Mesenchymal stem cell (in vitro differentiated cells and primary cell): ENCODE measurements around the gene GNAT1.

Source experiments
- DNase-seq: peaks from one replicate; pipeline ENCODE4 v3.0.0-alpha.2; 2013
- H2AFZ ChIP-seq: one replicate; pipeline ENCODE4 v1.6.1; 2013; ENCODE audit warnings: low read depth, mild to moderate bottlenecking, control low read depth, inconsistent platforms, low read length, moderate library complexity
- H2AK5ac ChIP-seq: 2 replicates; pipeline ENCODE4 v1.6.1; 2013; ENCODE audit warnings: low read length, moderate library complexity, mild to moderate bottlenecking, inconsistent platforms; ENCODE audit not compliant: severe bottlenecking
- H2BK120ac ChIP-seq: one replicate; pipeline ENCODE4 v1.6.1; 2013; ENCODE audit warnings: low read depth, mild to moderate bottlenecking, inconsistent platforms, low read length, moderate library complexity
- H2BK12ac ChIP-seq, 2 experiments: one replicate each; pipeline ENCODE4 v1.6.1; 2013; ENCODE audit warnings: inconsistent platforms in 2 of 2, low read length in 2 of 2, mild to moderate bottlenecking in 2 of 2, moderate library complexity in 2 of 2, control low read depth in 1 of 2
- H2BK15ac ChIP-seq: one replicate; pipeline ENCODE4 v1.6.1; 2013; ENCODE audit warnings: mild to moderate bottlenecking, low read depth, inconsistent platforms; ENCODE audit not compliant: poor library complexity, severe bottlenecking
- H2BK5ac ChIP-seq: 2 replicates; pipeline ENCODE4 v1.6.1; 2013; ENCODE audit warnings: low read depth, mild to moderate bottlenecking, low read length, control low read depth, inconsistent platforms; ENCODE audit not compliant: poor library complexity, severe bottlenecking
- H3K14ac ChIP-seq, 2 experiments: one replicate each; pipeline ENCODE4 v1.6.1; 2013; ENCODE audit warnings: inconsistent platforms in 2 of 2, low read length in 2 of 2, control low read depth in 1 of 2, mild to moderate bottlenecking in 1 of 2, moderate library complexity in 1 of 2
- H3K18ac ChIP-seq, 2 experiments: one replicate each; pipeline ENCODE4 v1.6.1; 2013; ENCODE audit warnings: inconsistent platforms in 2 of 2, low read length in 2 of 2, control low read depth in 1 of 2, low read depth in 1 of 2, mild to moderate bottlenecking in 1 of 2
- H3K23ac ChIP-seq, 2 experiments: one replicate each; pipeline ENCODE4 v1.6.1; 2013; ENCODE audit warnings: inconsistent platforms in 2 of 2, low read length in 2 of 2, mild to moderate bottlenecking in 2 of 2, moderate library complexity in 2 of 2, control low read depth in 1 of 2
- H3K27ac ChIP-seq: 2 replicates; pipeline ENCODE4 v1.5.1; 2013; ENCODE audit warnings: mild to moderate bottlenecking, moderate library complexity, low read length, control low read depth, inconsistent platforms; ENCODE audit not compliant: poor library complexity, severe bottlenecking
- H3K27me3 ChIP-seq, 2 experiments: 2 replicates each; pipeline versions ENCODE4 v1.6.1 to v1.7.0; 2013; ENCODE audit warnings: low read length in 2 of 2, mild to moderate bottlenecking in 2 of 2, moderate library complexity in 2 of 2, control low read depth in 1 of 2, inconsistent platforms in 1 of 2; ENCODE audit not compliant: control insufficient read depth in 1 of 2, insufficient read depth in 1 of 2
- H3K36me3 ChIP-seq, 2 experiments: 2 replicates each; pipeline versions ENCODE4 v1.6.1 to v1.7.0; 2013; ENCODE audit warnings: low read length in 2 of 2, control low read depth in 1 of 2, inconsistent platforms in 1 of 2, low read depth in 1 of 2, mild to moderate bottlenecking in 1 of 2; ENCODE audit not compliant: insufficient read depth in 2 of 2, control insufficient read depth in 1 of 2
- H3K4ac ChIP-seq, 2 experiments: one replicate each; pipeline ENCODE4 v1.6.1; 2013; ENCODE audit warnings: inconsistent platforms in 2 of 2, low read length in 2 of 2, mild to moderate bottlenecking in 2 of 2, moderate library complexity in 2 of 2, control low read depth in 1 of 2, low read depth in 1 of 2
- H3K4me1 ChIP-seq: 2 replicates; pipeline ENCODE4 v1.6.1; 2013; ENCODE audit warnings: low read depth, low read length, control low read depth; ENCODE audit not compliant: control insufficient read depth, insufficient read depth
- H3K4me2 ChIP-seq: 2 replicates; pipeline ENCODE4 v1.6.1; 2013; ENCODE audit warnings: low read length, mild to moderate bottlenecking, inconsistent platforms; ENCODE audit not compliant: poor library complexity, severe bottlenecking
- H3K4me3 ChIP-seq, 2 experiments: 2 replicates each; pipeline versions ENCODE4 v1.5.1 to v1.7.0; 2013; ENCODE audit warnings: low read length in 2 of 2, mild to moderate bottlenecking in 2 of 2, control low read depth in 1 of 2, low read depth in 1 of 2; ENCODE audit not compliant: insufficient read depth in 1 of 2
- H3K79me1 ChIP-seq: replicated peaks from 2 replicates; pipeline ENCODE4 v1.6.1; 2013; ENCODE audit warnings: mild to moderate bottlenecking, control low read depth, low read length, inconsistent platforms; ENCODE audit not compliant: poor library complexity, severe bottlenecking
- H3K9ac ChIP-seq: 2 replicates; pipeline ENCODE4 v1.7.0; 2013; ENCODE audit warnings: mild to moderate bottlenecking, low read length, moderate library complexity
- H3K9me3 ChIP-seq: 2 replicates; pipeline ENCODE4 v1.7.0; 2013; ENCODE audit warnings: mild to moderate bottlenecking, low read length; ENCODE audit not compliant: control insufficient read depth
- H4K8ac ChIP-seq: one replicate; pipeline ENCODE4 v1.6.1; 2013; ENCODE audit warnings: inconsistent platforms, mild to moderate bottlenecking, low read length, moderate library complexity
- H4K91ac ChIP-seq: one replicate; pipeline ENCODE4 v1.6.1; 2013; ENCODE audit warnings: mild to moderate bottlenecking, low read length, inconsistent platforms
- WGBS: methylation state at CpG from one replicate; pipeline ENCODE4 v1.1.7; 2013; ENCODE audit warnings: mixed read lengths; 5-methylcytosine and 5-hydroxymethylcytosine counted together

GNAT1 gene

GRCh38 chr3:50218448-50218847 is 27.0 kb downstream of the GNAT1 start:
- Histone ChIP-seq H3K4me1 (no peaks in the 10 kb centered on the region), H4K8ac (no peak overlapping the region), H2AK5ac (no peak overlapping the region), H3K18ac (no peak overlapping the region), H2BK12ac (no peak overlapping the region), H3K9ac (no peak overlapping the region), H3K14ac (peak overlapping the region in 1 of 2 experiments; percentile 80), H3K23ac (no peak overlapping the region), H2BK5ac (no peak overlapping the region), H3K4me3 (peak overlapping the region in 1 of 2 experiments; percentile 24), H2BK120ac (no peak overlapping the region), H3K4ac (no peak overlapping the region), H3K27ac (no peak overlapping the region), H2BK15ac (no peak overlapping the region), H4K91ac (no peak overlapping the region), H3K4me2 (no peak overlapping the region), H3K27me3 (peaks cover 12 to 43% of the 10 kb centered on the region in 2 experiments), H2AFZ (no peak overlapping the region), H3K79me1 (no peaks in the 10 kb centered on the region), H3K36me3 (no peaks in the 10 kb centered on the region), H3K9me3 (no peaks in the 10 kb centered on the region)
- no peak for DNase-seq
- WGBS = 94% methylated on average over 16 of the region's 17 CpGs

- no peak overlapping the region for H3K18ac ChIP-seq
- no peak overlapping the region for H3K9ac ChIP-seq
- no peak overlapping the region for H4K8ac ChIP-seq
These were observed 27.9 kb downstream of the GNAT1 start for GRCh38 chr3:50219285-50219684.

GRCh38 chr3:50220109-50220508 is 28.7 kb downstream of the GNAT1 start:
- no peak overlapping the region for H2BK5ac ChIP-seq
- H2BK15ac ChIP-seq = no peak overlapping the region
- H3K4me2 ChIP-seq = no peak overlapping the region
- peak overlapping the region in 1 of 2 experiments; percentile 46 for H3K14ac ChIP-seq
- no peak overlapping the region for H3K27ac ChIP-seq
- DNase-seq = no peak
- H2BK120ac ChIP-seq = no peak overlapping the region
- no peak overlapping the region for H4K8ac ChIP-seq
- H4K91ac ChIP-seq = no peak overlapping the region
- no peaks in the 10 kb centered on the region for H3K9me3 ChIP-seq
- H3K79me1 ChIP-seq = no peaks in the 10 kb centered on the region
- H2AFZ ChIP-seq = no peak overlapping the region
- H3K36me3 ChIP-seq = no peaks in the 10 kb centered on the region
- H3K27me3 ChIP-seq = peaks cover 14 to 44% of the 10 kb centered on the region in 2 experiments
- no peaks in the 10 kb centered on the region for H3K4me1 ChIP-seq
- no peak overlapping the region for H3K4me3 ChIP-seq
- no peak overlapping the region for H2BK12ac ChIP-seq
- H3K18ac ChIP-seq = no peak overlapping the region
- no peak overlapping the region for H3K9ac ChIP-seq
- H3K23ac ChIP-seq = peak overlapping the region in 1 of 2 experiments; percentile 18
- H3K4ac ChIP-seq = no peak overlapping the region
- WGBS = 83% methylated on average over 6 of the region's 6 CpGs
- no peak overlapping the region for H2AK5ac ChIP-seq

More at GRCh38 chr3:50219285-50219684, 27.9 kb downstream of the GNAT1 start:
- 93% methylated on average over 5 of the region's 5 CpGs for WGBS
- no peak overlapping the region for H2BK12ac ChIP-seq
- no peak overlapping the region for H3K4me2 ChIP-seq
- H2AK5ac ChIP-seq = no peak overlapping the region
- H4K91ac ChIP-seq = no peak overlapping the region
- H3K4me1 ChIP-seq = no peaks in the 10 kb centered on the region
- H3K4ac ChIP-seq = no peak overlapping the region
- no peak overlapping the region for H2BK15ac ChIP-seq
- no peak for DNase-seq
- no peak overlapping the region for H2BK120ac ChIP-seq
- no peak overlapping the region for H3K14ac ChIP-seq
- no peak overlapping the region for H2AFZ ChIP-seq
- H3K27me3 ChIP-seq = peaks cover 12 to 47% of the 10 kb centered on the region in 2 experiments
- H3K27ac ChIP-seq = no peak overlapping the region
- H3K23ac ChIP-seq = no peak overlapping the region
- no peaks in the 10 kb centered on the region for H3K9me3 ChIP-seq
- H2BK5ac ChIP-seq = no peak overlapping the region
- H3K4me3 ChIP-seq = no peak overlapping the region
- H3K79me1 ChIP-seq = no peaks in the 10 kb centered on the region
- no peaks in the 10 kb centered on the region for H3K36me3 ChIP-seq

- H3K4ac ChIP-seq = no peak overlapping the region
- no peaks in the 10 kb centered on the region for H3K79me1 ChIP-seq
- no peaks in the 10 kb centered on the region for H3K9me3 ChIP-seq
- H3K9ac ChIP-seq = no peak overlapping the region
- no peak for DNase-seq
- H4K8ac ChIP-seq = no peak overlapping the region
- no peak overlapping the region for H2BK5ac ChIP-seq
- H2BK12ac ChIP-seq = no peak overlapping the region
- no peaks in the 10 kb centered on the region for H3K4me1 ChIP-seq
- H2BK120ac ChIP-seq = no peak overlapping the region
- H2AK5ac ChIP-seq = no peak overlapping the region
- H4K91ac ChIP-seq = no peak overlapping the region
- no peak overlapping the region for H3K14ac ChIP-seq
- H3K4me2 ChIP-seq = no peak overlapping the region
- no peak overlapping the region for H3K4me3 ChIP-seq
- no peaks in the 10 kb centered on the region for H3K36me3 ChIP-seq
- no peak overlapping the region for H2BK15ac ChIP-seq
- H3K18ac ChIP-seq = no peak overlapping the region
- 85% methylated on average over 3 of the region's 4 CpGs for WGBS
- H3K27ac ChIP-seq = no peak overlapping the region
- H3K27me3 ChIP-seq = peaks cover 12 to 38% of the 10 kb centered on the region in 2 experiments
- no peak overlapping the region for H3K23ac ChIP-seq
- H2AFZ ChIP-seq = no peak overlapping the region
These were observed 29.6 kb downstream of the GNAT1 start for GRCh38 chr3:50221051-50221410.
